GM19397 (cell line): ENCODE results near the gene NATD1.
A peak's percentile ranks its signal among the peaks of the same experiment; 100 is the strongest.

Source experiments
- ATAC-seq: cut with Tn5 transposase; IDR thresholded peaks from one replicate; pipeline ENCODE4 v1.9.1; 2021; ENCODE audit warnings: mild to moderate bottlenecking, moderate library complexity; ENCODE audit not compliant: unreplicated experiment

Gene NATD1

GRCh38 chr17:21275579-21276263 is 22.5 kb upstream of the NATD1 start:
- peak; percentile 96 for ATAC-seq

- peak; percentile 5 for ATAC-seq
Observed at GRCh38 chr17:21275047-21275578, 21.9 kb upstream of the NATD1 start.

DNA sequence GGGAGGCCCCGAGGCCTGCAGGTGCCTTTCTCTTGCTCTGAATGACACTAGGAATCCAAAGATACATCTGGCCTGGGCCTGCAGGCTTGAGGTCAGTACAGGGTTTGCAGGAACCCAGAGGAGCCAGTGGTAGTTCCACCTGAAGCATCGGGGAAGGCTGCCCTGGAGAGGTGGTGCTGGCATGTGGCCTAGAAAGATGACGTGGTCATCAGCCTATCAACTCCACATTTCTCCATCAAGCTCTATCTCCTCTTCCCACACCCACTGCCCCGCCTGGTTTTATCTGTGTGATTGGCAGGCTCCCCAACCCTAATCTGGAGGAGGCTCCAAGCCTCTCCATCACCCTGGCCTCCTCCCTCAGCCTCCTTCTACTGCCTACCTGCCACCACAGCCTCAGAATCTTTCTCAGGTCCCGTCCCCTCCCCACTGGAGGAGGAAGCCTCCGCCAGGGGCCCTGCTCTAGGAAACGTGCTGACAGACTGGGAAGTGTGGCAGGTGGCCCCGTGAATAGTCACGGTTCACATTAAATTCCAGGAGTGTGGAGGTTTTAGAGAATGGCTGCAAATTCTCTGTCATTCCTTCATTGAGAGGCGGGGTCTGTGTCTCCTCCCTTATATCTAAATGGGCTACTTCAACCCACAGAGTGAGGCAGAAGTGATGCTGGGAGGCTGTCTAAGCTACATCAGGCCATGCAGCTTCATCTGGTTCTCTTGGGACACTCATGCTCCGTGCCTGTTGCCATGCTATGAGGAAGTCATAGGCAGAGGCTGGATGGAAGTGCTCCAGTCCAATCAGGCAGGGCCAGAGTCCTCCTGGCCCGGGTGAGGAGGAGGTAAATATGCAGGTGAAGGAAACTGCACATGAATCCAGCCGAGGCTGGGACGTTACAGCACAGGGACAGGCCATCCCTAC is 19.9 kb upstream of the NATD1 start:
- ATAC-seq: no peak

DNA sequence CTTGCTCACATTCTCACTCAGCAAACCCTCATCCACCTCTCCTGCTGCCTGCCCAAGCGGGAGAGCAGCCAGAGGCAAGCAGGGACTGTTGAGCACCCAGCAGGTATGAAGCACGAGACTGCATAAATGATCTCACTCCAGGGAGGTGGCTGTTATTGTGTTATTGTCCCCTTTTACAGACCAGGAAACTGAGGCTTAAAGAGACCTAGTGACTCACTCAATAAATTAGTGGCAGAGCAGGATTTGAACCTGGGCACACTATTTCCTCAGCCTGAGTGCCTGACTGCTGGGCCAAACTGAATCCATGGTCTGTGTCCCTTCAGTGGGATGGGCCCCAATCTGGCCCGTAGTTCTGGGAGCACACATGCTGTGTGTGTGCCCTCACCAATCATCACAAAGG is 19.0 kb upstream of the NATD1 start:
- ATAC-seq: no peak

GRCh38 chr17:21271454-21272183 is 18.4 kb upstream of the NATD1 start:
- no peak for ATAC-seq

DNA sequence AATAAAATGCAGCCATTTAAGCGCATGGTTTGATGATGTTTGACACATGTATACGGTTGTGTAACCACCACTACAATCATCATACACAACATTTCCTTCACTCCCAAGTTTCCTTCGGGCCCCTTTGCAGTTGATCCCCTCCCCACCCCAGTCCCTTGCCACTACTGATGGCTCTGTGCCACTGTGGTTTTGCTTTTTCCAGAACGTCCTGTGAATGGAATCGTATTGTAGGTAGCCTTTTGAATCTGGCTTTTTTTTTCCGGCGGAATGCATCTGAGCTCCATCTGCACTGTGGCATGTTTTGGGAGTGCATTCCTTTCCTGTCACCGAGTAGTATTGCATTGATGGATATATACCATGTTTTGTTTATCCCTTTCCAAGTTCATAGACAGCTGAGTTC is 16.2 kb upstream of the NATD1 start:
- no peak for ATAC-seq

GRCh38 chr17:21268596-21269188 is 15.5 kb upstream of the NATD1 start:
- ATAC-seq: no peak

DNA sequence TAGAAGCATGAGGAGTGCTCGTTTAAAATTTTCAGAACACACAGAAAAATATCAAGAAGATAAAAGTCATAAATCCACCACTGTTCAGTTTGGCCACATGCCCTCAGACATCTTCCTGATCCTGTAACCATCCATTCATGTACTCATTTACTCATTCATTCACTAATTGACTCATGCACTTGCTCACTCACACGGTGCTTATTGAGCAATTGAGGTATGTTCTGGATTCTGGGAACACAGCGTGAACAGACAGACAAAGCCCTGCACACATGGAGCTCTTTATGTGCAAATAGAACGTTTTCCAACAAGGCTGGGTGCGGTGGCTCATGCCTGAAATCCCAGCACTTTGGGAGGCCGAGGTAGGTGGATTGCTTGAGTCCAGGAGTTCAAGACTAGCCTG is 10.2 kb upstream of the NATD1 start:
- no peak for ATAC-seq

- no peak for ATAC-seq
Observed at GRCh38 chr17:21262259-21262993, 9.2 kb upstream of the NATD1 start.

DNA sequence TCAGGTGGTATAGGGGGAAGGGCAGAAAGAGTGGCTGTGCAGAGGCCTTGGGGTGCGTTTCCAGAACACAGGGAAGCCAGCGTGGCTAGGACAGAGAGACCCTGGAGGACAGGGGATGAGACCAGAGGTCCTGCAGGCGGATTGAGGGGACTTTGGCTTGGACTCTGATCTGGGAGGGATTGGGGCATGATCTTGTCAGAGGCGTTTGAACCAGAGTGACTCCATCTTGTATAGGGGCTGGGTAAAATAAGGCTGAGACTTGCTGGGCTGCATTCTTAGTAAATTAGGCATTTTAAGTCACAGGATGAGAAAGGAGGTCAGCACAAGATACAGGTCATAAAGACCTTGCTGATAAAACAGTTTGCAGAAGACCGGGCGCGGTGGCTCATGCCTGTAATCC is 5.4 kb upstream of the NATD1 start:
- ATAC-seq: no peak

DNA sequence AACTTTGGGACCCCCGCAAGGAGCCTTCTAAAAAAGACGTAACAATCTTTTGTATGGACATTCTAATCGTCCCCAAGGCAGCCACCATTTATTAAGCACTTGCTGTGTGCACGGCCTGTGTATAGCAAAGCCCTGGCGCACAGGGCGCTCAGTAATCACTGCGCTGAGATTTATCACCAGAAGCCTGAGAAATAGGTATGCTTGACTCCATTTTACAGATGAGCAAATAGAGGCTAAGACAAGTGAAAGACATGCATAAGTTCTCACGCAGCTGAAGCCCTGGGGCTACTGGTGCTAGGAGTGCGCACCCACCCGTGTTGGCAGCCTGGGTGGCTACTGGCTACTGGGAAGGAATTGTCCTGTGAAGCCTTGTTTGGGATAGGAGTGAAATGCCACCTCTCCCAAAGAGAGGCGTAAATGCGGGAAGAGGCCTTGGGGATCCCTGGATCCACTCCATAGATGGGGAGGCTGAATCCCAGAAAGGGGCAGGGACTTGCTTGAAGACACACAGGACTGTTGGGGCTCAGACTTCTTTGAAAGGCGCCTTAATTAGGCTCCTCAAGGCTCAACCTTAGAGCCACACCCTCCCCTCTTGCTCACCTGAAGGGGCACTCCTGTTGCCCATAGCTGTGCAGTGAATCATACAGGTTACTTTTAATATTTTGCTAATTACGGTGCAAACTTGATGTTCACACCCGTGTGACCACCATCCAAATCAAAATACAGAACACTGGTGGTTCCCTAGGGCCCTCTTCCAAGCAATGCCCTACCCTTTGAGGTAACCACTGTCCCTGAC is 634 bp upstream of the NATD1 start:
- no peak for ATAC-seq

- ATAC-seq: no peak
Observed at GRCh38 chr17:21252289-21252795, 868 bp downstream of the NATD1 start.

DNA sequence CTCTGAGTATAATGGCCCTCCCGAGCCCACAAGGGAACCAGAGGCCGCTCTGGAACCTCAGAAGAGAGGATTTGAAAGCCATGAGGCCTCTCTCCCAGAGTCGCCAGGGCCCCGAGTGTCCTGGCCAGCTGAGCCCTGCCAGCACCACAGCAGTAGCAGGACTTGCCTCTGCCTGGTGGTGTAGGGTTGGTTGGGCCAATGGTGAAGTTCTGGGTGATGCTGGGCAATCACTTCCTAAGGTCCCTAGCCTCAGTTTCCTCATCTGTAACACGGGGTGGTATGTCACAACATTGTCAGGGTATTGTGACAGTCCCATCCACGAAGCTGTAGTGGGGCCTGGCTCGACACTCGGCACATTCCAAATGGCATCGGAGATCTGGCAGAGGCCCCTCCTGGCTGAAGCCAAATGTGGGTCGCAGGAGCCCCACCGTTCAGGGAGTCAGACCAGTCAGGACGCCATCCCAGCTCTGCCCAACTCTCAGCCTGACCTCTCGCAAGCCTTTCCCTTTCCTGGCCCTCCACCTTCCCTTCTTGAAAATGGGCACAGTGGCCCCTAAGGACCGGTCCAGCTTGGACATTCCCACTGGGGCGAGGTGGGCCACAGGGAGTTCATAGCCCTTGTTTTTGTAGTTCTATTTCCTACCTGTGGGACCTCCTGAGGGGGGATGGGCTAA is 1.7 kb downstream of the NATD1 start:
- no peak for ATAC-seq

DNA sequence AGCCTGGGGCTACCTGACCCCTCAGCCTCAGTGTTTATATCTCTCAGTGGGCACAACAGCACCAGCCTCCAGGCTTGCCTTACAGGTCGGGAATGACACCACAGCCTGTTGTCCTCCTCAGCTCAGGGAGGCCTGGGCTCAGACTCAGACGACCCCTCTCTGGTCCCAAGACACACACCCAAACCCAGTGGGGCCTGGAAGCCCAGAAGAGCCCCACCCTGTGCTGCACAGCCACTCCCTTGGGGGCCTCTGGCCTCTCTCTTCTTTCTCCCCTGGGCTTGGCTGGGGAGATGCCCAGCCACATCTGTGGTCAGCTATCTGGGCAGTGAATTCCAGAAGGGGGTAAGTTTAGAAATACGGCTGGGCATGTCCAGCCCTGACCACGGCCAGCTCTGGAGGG is 2.4 kb downstream of the NATD1 start:
- ATAC-seq: no peak

- ATAC-seq: no peak
Observed at GRCh38 chr17:21249920-21250703, 3.1 kb downstream of the NATD1 start.

GRCh38 chr17:21249086-21249795 is 4.0 kb downstream of the NATD1 start:
- no peak for ATAC-seq

DNA sequence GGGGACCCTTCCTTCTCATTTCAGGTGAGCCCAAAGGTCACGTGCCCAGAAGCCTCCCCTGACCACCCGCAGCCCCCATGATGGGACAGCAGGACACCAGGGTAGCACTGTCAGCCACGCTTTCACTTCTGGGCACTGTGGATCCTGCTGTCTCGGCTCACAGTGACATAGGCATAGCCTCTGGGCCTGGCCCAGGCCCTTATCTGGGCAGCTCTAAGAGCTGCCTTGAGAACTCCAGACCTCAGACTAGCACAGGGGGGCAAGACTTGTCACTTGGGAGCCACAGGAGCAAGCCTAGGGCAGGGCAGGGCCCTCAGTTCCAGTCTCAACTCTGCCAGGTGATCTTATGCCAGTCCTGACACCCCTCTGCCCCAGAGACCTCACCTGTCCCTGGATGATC is 4.7 kb downstream of the NATD1 start:
- no peak for ATAC-seq
